ENCODE data around the gene ZNF222. TPM values are rescaled to one million over a fixed set of nuclear protein-coding genes. Genes with fewer than 3 reads are reported as not detected.

The ZNF222 gene
- total RNA-seq, 1 experiment from 2014 or later: 5.3 TPM

- no TSS peak for BruUV-seq (replicated peaks)
- Mint-ChIP-seq H3K36me3 (ENCODE audit: insufficient read depth, unreplicated experiment) (peaks cover 15% of the 10 kb centered on the region), H3K4me3 (ENCODE audit: low read depth, unreplicated experiment) (no peak overlapping the region), H3K9me3 (ENCODE audit: low read depth, unreplicated experiment) (peaks cover under 1% of the 10 kb centered on the region), H3K27me3 (ENCODE audit: unreplicated experiment) (no peaks in the 10 kb centered on the region), H3K27ac (ENCODE audit: unreplicated experiment) (no peak overlapping the region), H3K4me1 (ENCODE audit: low read depth, unreplicated experiment) (peaks cover 18% of the 10 kb centered on the region)
- CTCF ChIA-PET: interaction anchor here (0.7 kb wide), 1 partner anchor 119 kb away, joined by 5 read pairs; no protein-coding TSS in a partner anchor
- no peak for TF ChIP-seq CTCF (IDR thresholded peaks at IDR 0.05; ENCODE audit: unreplicated experiment)
- DNase-seq: no peak
- intact Hi-C loops (cut with micrococcal nuclease; ENCODE audit: unreplicated experiment): no loop called here
Observed at GRCh38 chr19:44055870-44056269, 30.7 kb downstream of the ZNF222 start.

GRCh38 chr19:44059229-44059628 is 34.0 kb downstream of the ZNF222 start:
- no peak for TF ChIP-seq CTCF (IDR thresholded peaks at IDR 0.05; ENCODE audit: unreplicated experiment)
- CTCF ChIA-PET: interaction anchor here (0.5 kb wide), 1 partner anchor 157 kb away, joined by 3 read pairs; no protein-coding TSS in a partner anchor
- no peak overlapping the region for H3K4me3 Mint-ChIP-seq (ENCODE audit: low read depth, unreplicated experiment)
- intact Hi-C loops (cut with micrococcal nuclease; ENCODE audit: unreplicated experiment): no loop called here
- no peak for DNase-seq
- peaks cover 7% of the 10 kb centered on the region for H3K36me3 Mint-ChIP-seq (ENCODE audit: insufficient read depth, unreplicated experiment)
- no TSS peak for BruUV-seq (replicated peaks)
- H3K27ac Mint-ChIP-seq (ENCODE audit: unreplicated experiment): no peak overlapping the region
- H3K4me1 Mint-ChIP-seq (ENCODE audit: low read depth, unreplicated experiment): no peaks in the 10 kb centered on the region
- peaks cover 6% of the 10 kb centered on the region for H3K9me3 Mint-ChIP-seq (ENCODE audit: low read depth, unreplicated experiment)
- no peaks in the 10 kb centered on the region for H3K27me3 Mint-ChIP-seq (ENCODE audit: unreplicated experiment)

GRCh38 chr19:44061038-44061437 is 35.9 kb downstream of the ZNF222 start:
- H3K9me3 Mint-ChIP-seq (ENCODE audit: low read depth, unreplicated experiment): peaks cover 6% of the 10 kb centered on the region
- H3K4me1 Mint-ChIP-seq (ENCODE audit: low read depth, unreplicated experiment): no peaks in the 10 kb centered on the region
- no TSS peak for BruUV-seq (replicated peaks)
- intact Hi-C loops (cut with micrococcal nuclease; ENCODE audit: unreplicated experiment): no loop called here
- no peak overlapping the region for H3K4me3 Mint-ChIP-seq (ENCODE audit: low read depth, unreplicated experiment)
- DNase-seq: no peak
- CTCF ChIA-PET: interaction anchor here (0.6 kb wide), 1 partner anchor 143 kb away, joined by 5 read pairs; no protein-coding TSS in a partner anchor
- no peak overlapping the region for H3K27ac Mint-ChIP-seq (ENCODE audit: unreplicated experiment)
- no peak for TF ChIP-seq CTCF (IDR thresholded peaks at IDR 0.05; ENCODE audit: unreplicated experiment)
- no peaks in the 10 kb centered on the region for H3K27me3 Mint-ChIP-seq (ENCODE audit: unreplicated experiment)
- H3K36me3 Mint-ChIP-seq (ENCODE audit: insufficient read depth, unreplicated experiment): peaks cover 12% of the 10 kb centered on the region

- no peaks in the 10 kb centered on the region for H3K27me3 Mint-ChIP-seq (ENCODE audit: unreplicated experiment)
- BruUV-seq (replicated peaks): no TSS peak
- peaks cover 22% of the 10 kb centered on the region for H3K36me3 Mint-ChIP-seq (ENCODE audit: insufficient read depth, unreplicated experiment)
- no peak for TF ChIP-seq CTCF (IDR thresholded peaks at IDR 0.05; ENCODE audit: unreplicated experiment)
- H3K27ac Mint-ChIP-seq (ENCODE audit: unreplicated experiment): no peak overlapping the region
- no peak overlapping the region for H3K4me3 Mint-ChIP-seq (ENCODE audit: low read depth, unreplicated experiment)
- intact Hi-C loops (cut with micrococcal nuclease; ENCODE audit: unreplicated experiment): no loop called here
- no peak for DNase-seq
- CTCF ChIA-PET: no interaction called here
- peaks cover 20% of the 10 kb centered on the region for H3K9me3 Mint-ChIP-seq (ENCODE audit: low read depth, unreplicated experiment)
- H3K4me1 Mint-ChIP-seq (ENCODE audit: low read depth, unreplicated experiment): peaks cover 5% of the 10 kb centered on the region
Observed at GRCh38 chr19:44066305-44066704, 41.1 kb downstream of the ZNF222 start.
